ENCODE measurements around the gene NEUROG2. TPM values are rescaled to one million over a fixed set of nuclear protein-coding genes. Genes with fewer than 3 reads are reported as not detected.

NEUROG2 gene
- total RNA-seq, 1 experiment from 2014 or later, result not detected

- TF ChIP-seq, protein P1, sequence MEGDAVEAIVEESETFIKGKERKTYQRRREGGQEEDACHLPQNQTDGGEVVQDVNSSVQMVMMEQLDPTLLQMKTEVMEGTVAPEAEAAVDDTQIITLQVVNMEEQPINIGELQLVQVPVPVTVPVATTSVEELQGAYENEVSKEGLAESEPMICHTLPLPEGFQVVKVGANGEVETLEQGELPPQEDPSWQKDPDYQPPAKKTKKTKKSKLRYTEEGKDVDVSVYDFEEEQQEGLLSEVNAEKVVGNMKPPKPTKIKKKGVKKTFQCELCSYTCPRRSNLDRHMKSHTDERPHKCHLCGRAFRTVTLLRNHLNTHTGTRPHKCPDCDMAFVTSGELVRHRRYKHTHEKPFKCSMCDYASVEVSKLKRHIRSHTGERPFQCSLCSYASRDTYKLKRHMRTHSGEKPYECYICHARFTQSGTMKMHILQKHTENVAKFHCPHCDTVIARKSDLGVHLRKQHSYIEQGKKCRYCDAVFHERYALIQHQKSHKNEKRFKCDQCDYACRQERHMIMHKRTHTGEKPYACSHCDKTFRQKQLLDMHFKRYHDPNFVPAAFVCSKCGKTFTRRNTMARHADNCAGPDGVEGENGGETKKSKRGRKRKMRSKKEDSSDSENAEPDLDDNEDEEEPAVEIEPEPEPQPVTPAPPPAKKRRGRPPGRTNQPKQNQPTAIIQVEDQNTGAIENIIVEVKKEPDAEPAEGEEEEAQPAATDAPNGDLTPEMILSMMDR (IDR thresholded peaks at IDR 0.05; ENCODE audit: unreplicated experiment), result no peak
- H3K4me1 Mint-ChIP-seq (ENCODE audit: insufficient read depth, unreplicated experiment), result no peaks in the 10 kb centered on the region
- H3K27me3 Mint-ChIP-seq (ENCODE audit: insufficient read depth, unreplicated experiment), result no peaks in the 10 kb centered on the region
- no peak for DNase-seq (ENCODE audit: unreplicated experiment)
- ChIA-PET CTCF (no interaction called here), POLR2A (interaction anchor here (0.9 to 2.1 kb wide), 2 partner anchors 10 to 22 kb away, joined by 3 to 5 read pairs; no protein-coding TSS in a partner anchor)
- no peaks in the 10 kb centered on the region for H3K36me3 Mint-ChIP-seq (ENCODE audit: insufficient read depth, unreplicated experiment)
- BruUV-seq (replicated peaks), result no TSS peak
- no peaks in the 10 kb centered on the region for H3K9me3 Mint-ChIP-seq (ENCODE audit: unreplicated experiment)
- intact Hi-C loops (cut with micrococcal nuclease), result no loop called here
- H3K27ac Mint-ChIP-seq (ENCODE audit: low read depth, unreplicated experiment), result no peak overlapping the region
- H3K4me3 Mint-ChIP-seq (ENCODE audit: unreplicated experiment), result no peak overlapping the region
Observed at GRCh38 chr4:112540695-112541094, 24.7 kb upstream of the NEUROG2 start.

DNA sequence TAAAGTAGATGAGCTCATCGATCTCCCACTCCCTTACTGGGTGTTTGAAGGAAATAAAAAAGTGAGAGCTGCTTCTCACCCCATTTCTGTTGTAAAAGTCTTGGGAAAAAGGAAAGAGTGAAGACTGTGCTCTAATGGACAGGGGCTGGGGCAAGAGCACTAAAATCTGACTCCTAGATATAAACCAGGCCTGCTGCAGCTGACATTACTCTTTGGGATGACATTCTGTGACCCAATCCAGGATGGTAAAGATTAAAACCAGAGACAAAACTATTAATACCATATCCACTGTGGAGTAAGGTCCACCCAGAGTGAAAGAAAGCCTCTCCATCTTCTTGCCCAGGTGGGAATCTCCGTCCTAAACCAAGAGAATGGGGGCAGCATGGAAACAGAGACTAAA lies 20.1 kb upstream of the NEUROG2 start:
- no peaks in the 10 kb centered on the region for H3K36me3 Mint-ChIP-seq (ENCODE audit: insufficient read depth, unreplicated experiment)
- CTCF ChIA-PET, result interaction anchor here (1.5 kb wide), 1 partner anchor 12 kb away, joined by 10 read pairs; no protein-coding TSS in a partner anchor
- DNase-seq (ENCODE audit: unreplicated experiment), result no peak
- BruUV-seq (replicated peaks), result no TSS peak
- intact Hi-C loops (cut with micrococcal nuclease), result no loop called here
- H3K4me3 Mint-ChIP-seq (ENCODE audit: unreplicated experiment), result no peak overlapping the region
- POLR2A ChIA-PET, result no interaction called here
- TF ChIP-seq, protein P1 (IDR thresholded peaks at IDR 0.05; ENCODE audit: unreplicated experiment), result no peak
- H3K27ac Mint-ChIP-seq (ENCODE audit: low read depth, unreplicated experiment), result no peak overlapping the region
- no peaks in the 10 kb centered on the region for H3K9me3 Mint-ChIP-seq (ENCODE audit: unreplicated experiment)
- H3K27me3 Mint-ChIP-seq (ENCODE audit: insufficient read depth, unreplicated experiment), result no peaks in the 10 kb centered on the region
- H3K4me1 Mint-ChIP-seq (ENCODE audit: insufficient read depth, unreplicated experiment), result no peaks in the 10 kb centered on the region

- no peaks in the 10 kb centered on the region for H3K9me3 Mint-ChIP-seq (ENCODE audit: unreplicated experiment)
- intact Hi-C loops (cut with micrococcal nuclease), result no loop called here
- peak; percentile 68 for DNase-seq (ENCODE audit: unreplicated experiment)
- H3K36me3 Mint-ChIP-seq (ENCODE audit: insufficient read depth, unreplicated experiment), result no peaks in the 10 kb centered on the region
- CTCF ChIA-PET, result interaction anchor here (0.6 to 1.3 kb wide), 5 partner anchors 16 to 205 kb away, joined by 3 to 6 read pairs (median 5); no protein-coding TSS in a partner anchor
- no TSS peak for BruUV-seq (replicated peaks)
- TF ChIP-seq, protein P1 (IDR thresholded peaks at IDR 0.05; ENCODE audit: unreplicated experiment), result no peak
- H3K4me1 Mint-ChIP-seq (ENCODE audit: insufficient read depth, unreplicated experiment), result no peaks in the 10 kb centered on the region
- no peak overlapping the region for H3K27ac Mint-ChIP-seq (ENCODE audit: low read depth, unreplicated experiment)
- POLR2A ChIA-PET, result no interaction called here
- H3K27me3 Mint-ChIP-seq (ENCODE audit: insufficient read depth, unreplicated experiment), result no peaks in the 10 kb centered on the region
- H3K4me3 Mint-ChIP-seq (ENCODE audit: unreplicated experiment), result no peak overlapping the region
Observed at GRCh38 chr4:112532267-112532666, 16.3 kb upstream of the NEUROG2 start.

DNA sequence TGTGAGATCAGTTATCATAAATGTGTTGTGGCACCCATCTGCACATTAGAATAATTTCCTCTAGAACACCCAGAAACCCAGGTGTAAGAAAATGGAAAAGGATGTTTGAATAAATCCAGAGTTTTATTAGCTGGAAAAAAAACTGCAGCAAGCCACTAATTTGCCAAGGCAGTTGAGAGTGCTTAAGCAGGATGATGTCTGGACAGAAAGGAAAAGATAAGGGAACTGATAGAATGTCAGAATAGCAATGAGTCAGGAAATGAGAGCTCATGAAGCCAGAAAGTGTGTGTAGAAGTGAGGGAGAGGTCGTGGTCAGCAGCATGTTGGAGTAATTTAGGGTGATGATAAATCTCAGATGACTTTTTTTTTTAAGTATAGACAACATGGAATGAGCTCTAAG lies 15.2 kb upstream of the NEUROG2 start:
- intact Hi-C loops (cut with micrococcal nuclease), result no loop called here
- no peaks in the 10 kb centered on the region for H3K9me3 Mint-ChIP-seq (ENCODE audit: unreplicated experiment)
- ChIA-PET CTCF (interaction anchor here (0.6 to 1.8 kb wide), 4 partner anchors 9 to 418 kb away, joined by 3 to 5 read pairs (median 4); partner anchors contain the start of gene NEUROG2), POLR2A (interaction anchor here (1.2 kb wide), 1 partner anchor 9 kb away, joined by 5 read pairs; no protein-coding TSS in a partner anchor)
- no peaks in the 10 kb centered on the region for H3K36me3 Mint-ChIP-seq (ENCODE audit: insufficient read depth, unreplicated experiment)
- DNase-seq (ENCODE audit: unreplicated experiment), result no peak
- no peaks in the 10 kb centered on the region for H3K4me1 Mint-ChIP-seq (ENCODE audit: insufficient read depth, unreplicated experiment)
- H3K27me3 Mint-ChIP-seq (ENCODE audit: insufficient read depth, unreplicated experiment), result no peaks in the 10 kb centered on the region
- H3K4me3 Mint-ChIP-seq (ENCODE audit: unreplicated experiment), result no peak overlapping the region
- no TSS peak for BruUV-seq (replicated peaks)
- no peak overlapping the region for H3K27ac Mint-ChIP-seq (ENCODE audit: low read depth, unreplicated experiment)
- TF ChIP-seq, protein P1 (IDR thresholded peaks at IDR 0.05; ENCODE audit: unreplicated experiment), result no peak
